Measurements from ENCODE around the gene GGA1.

GGA1 gene

DNA sequence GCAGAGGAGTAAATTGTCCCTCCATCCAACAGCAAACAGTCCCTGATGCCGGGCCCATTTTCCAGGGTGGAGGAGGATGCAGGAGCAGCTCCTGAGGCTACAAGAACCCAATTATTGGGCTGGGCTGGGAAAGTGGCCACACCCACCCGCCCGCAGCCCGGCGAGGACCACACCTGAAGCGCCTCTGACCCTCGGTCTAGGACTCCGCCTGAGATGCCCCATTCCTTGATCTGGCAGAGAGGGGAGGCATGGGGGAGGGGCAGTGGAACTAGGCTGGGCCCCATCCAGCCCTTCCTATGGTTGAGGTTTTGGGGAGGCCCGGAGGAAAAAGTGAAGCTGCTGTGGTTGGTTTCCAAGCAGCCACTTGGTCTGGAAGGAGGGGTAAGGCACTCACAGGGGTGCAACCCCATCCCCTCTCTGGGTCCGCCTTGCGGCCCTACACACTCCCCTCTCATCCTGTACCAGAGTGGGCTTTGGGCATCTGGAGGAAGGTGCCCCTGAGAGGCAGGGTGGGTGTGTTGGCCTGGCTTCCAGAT lies 64.4 kb downstream of the GGA1 start:
- DNase-seq (ENCODE audit: low read depth in 3 of 3) = no peak

DNA sequence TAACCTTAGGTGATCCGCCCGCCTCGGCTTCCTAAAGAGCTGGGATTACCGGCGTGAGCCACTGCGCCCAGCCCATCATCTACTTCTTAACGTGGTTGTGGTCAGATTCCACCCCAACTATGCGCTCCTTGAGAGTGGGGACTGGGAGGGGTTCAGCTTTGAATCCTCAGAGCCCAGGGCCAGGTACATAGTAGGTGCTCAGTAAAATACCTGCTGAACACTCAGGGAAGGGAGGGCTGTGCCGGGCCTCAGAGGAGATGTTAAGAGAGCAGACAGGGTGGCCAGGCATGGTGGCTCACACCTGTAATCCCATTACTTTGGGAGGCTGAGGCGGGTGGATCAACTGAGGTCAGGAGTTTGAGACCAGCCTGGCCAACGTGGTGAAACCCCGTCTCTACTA lies 65.6 kb downstream of the GGA1 start:
- DNase-seq (ENCODE audit: low read depth in 3 of 3) = no peak

DNA sequence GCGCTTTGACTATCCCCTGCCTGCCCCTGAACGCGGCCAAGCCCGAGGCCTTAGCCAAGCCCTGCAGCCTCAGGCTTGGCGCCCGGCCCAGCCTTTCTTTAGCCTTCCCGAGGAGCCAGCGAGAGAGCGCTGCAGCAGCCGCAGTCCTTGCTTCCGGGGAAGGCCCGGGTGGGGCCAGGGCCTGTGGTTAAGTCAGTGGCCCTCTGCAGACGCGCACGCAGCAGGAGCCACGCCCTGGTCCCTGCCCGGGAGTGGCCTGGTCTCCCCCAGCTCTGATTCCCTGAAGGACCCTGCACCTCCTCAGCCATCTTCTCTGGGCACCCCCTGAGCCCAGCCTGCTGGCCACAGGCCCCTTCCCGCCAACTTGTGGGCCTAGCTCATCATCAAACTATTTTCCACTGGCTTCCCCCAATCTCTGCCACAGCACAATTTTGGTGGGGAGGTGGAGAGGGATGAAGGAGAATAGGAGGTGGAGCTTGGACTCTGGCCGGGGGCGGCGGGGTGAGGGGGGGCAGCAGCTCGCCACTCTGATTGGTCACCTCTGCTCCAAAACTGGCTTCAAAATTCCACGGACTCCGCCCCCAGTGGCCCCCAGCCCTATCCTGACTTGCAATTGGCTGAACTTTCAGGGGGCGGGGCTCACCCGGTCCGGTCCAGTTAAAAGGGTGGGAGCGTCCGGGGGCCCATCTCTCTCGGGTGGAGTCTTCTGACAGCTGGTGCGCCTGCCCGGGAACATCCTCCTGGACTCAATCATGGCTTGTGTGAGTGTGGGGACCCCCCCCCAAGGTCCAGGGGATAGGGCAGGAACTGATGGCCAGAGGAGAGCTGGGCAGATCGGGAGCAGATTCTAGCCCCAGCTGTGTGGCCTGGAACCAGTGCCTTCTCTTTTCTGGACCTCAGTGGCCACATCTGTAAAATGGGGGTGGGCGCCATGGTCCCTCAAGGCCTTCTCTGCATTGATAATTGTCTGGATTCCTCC lies 66.6 kb downstream of the GGA1 start, which contains the start of gene LGALS1:
Gene LGALS1 (plus strand): TSS at position 686 of the 979 bp plus-strand sequence. CDS start 67 bp downstream, at position 753.
- peak in 1 of 3 experiments; percentile 69 for DNase-seq (ENCODE audit: low read depth in 3 of 3)

GRCh38 chr22:37675930-37676735 lies 67.5 kb downstream of the GGA1 start:
- no peak for DNase-seq (ENCODE audit: low read depth in 3 of 3)

DNA sequence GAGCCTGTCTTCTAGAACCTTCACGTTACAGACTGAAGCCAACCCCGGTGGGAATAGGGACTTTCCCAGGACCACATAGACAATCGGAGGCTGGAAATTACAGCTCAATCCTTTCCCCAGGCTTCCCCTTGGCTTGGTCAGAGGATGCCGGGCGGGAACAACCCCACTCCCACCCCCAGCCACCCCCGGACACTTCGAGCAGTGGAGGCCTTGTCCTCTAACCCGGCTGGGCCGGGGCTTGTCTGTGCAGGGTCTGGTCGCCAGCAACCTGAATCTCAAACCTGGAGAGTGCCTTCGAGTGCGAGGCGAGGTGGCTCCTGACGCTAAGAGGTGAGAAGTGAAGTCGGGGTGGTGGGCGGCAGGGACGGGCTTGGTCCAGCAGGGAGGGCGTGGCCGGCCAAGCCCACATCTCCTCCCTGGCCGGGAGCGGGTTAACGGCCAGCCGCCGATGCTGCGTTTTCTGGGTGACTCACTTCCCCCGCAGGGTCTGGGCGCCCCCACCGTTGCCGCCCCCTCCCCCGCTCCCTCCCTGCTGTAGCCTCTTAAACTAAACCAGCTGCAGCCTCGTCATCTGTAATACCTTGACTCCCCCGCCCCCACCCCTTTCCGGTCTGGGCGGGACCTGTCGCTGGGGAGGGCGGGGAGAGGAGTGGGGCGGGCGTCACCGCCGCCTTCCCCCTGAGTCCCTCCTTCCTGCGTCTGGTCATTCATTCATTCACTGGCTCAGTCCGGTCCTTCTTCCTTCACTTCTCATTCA lies 68.3 kb downstream of the GGA1 start:
- DNase-seq (ENCODE audit: low read depth in 3 of 3) = peak; percentile 87 to 92 (median 88)

DNA sequence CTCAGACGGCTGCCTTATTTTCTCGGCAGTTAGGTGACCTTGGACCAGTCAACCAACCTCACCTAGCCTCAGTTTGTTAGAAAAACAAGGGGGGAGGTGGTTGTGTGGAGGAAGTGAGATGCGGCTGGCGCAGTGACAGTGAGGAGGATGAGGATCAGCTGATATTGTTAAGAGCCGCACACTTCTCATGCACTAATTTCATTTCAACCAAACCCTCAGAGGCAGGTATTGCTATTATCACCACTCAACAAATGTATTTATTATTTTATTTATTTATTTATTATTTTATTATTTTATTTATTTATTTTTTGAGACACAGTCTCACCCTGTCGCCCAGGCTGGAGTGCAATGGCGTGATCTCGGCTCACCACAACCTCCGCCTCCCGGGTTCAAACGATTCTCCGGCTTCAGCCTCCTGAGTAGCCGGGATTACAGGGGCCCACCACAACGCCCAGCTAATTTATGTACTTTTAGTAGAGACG lies 68.9 kb downstream of the GGA1 start:
- DNase-seq (ENCODE audit: low read depth in 3 of 3) = no peak

GRCh38 chr22:37678372-37678771 lies 69.7 kb downstream of the GGA1 start:
- no peak for DNase-seq (ENCODE audit: low read depth in 3 of 3)

DNA sequence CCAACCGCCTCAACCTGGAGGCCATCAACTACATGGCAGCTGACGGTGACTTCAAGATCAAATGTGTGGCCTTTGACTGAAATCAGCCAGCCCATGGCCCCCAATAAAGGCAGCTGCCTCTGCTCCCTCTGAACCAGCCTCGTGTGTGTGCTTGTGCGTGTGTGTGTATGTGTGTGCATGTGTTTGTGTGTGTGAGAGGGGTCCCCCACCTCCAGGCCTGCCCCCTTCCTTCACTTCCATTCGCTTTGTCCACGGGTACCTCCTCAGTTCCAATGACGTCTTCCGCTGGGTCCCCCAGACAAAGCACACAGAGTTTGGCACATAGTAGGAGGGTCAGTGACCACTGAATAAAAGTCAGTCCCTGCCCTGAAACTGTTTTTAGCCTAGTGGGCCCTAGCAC lies 71.0 kb downstream of the GGA1 start:
- DNase-seq (ENCODE audit: low read depth in 3 of 3) = no peak

GRCh38 chr22:37680191-37680851 lies 71.7 kb downstream of the GGA1 start:
- DNase-seq (ENCODE audit: low read depth in 3 of 3) = no peak

- DNase-seq (ENCODE audit: low read depth in 3 of 3) = no peak
Measured at GRCh38 chr22:37681001-37681424, 72.4 kb downstream of the GGA1 start.

- peak; percentile 52 to 77 (median 54) for DNase-seq (ENCODE audit: low read depth in 3 of 3)
Measured at GRCh38 chr22:37681556-37682049, 73.0 kb downstream of the GGA1 start.

Data from stimulated activated CD4-positive, alpha-beta T cell treated with anti-CD3 and anti-CD28 coated beads, TNF-alpha, amount 100 ng/mL, for 24 hours (primary cell).